ENCODE results near the gene DYNLL2.

DNA sequence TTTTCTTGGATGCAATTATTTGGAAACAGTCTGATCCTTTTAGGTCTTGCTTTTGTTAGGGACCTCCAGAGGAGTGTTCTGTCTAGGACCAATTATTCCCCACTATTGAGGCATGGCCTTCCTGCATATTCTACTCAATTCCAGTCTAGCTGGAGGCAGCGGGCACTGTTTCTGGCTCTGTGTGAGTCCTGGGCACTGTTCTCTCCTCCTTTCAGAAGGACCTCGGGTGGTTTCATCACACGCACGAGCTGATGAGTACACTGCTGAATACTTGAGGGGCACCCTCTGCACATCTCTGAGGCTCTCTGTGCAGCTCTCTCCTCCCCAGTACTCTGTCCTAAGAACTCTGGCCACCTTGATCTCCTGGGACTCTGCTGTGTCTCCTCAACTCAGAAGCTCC lies 30.7 kb downstream of the DYNLL2 start:
- TF ChIP-seq, protein P1, sequence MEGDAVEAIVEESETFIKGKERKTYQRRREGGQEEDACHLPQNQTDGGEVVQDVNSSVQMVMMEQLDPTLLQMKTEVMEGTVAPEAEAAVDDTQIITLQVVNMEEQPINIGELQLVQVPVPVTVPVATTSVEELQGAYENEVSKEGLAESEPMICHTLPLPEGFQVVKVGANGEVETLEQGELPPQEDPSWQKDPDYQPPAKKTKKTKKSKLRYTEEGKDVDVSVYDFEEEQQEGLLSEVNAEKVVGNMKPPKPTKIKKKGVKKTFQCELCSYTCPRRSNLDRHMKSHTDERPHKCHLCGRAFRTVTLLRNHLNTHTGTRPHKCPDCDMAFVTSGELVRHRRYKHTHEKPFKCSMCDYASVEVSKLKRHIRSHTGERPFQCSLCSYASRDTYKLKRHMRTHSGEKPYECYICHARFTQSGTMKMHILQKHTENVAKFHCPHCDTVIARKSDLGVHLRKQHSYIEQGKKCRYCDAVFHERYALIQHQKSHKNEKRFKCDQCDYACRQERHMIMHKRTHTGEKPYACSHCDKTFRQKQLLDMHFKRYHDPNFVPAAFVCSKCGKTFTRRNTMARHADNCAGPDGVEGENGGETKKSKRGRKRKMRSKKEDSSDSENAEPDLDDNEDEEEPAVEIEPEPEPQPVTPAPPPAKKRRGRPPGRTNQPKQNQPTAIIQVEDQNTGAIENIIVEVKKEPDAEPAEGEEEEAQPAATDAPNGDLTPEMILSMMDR (conservative IDR thresholded peaks at IDR 0.05; ENCODE audit: low read length), result no peak
- TF ChIP-seq EZH2phosphoT487 (IDR thresholded peaks at IDR 0.05; ENCODE audit: borderline replicate concordance, low read depth, low read length), result no peak

Data from OCI-LY7 (cell line).